H1 (cell line): ENCODE measurements around the gene CDKN3. TPM values are rescaled to one million over a fixed set of nuclear protein-coding genes. Genes with fewer than 3 reads are reported as not detected.

Experiments used
- FOSL1 ChIP-seq: IDR thresholded peaks from 2 replicates; pipeline ENCODE4 v1.6.1; 2011; ENCODE audit warnings: mild to moderate bottlenecking, low read depth, low read length, moderate library complexity; ENCODE audit not compliant: insufficient read depth
- POLR2A ChIP-seq, 2 experiments: IDR thresholded peaks; 1 replicate in 1 of 2; 2 replicates in 1 of 2; pipeline ENCODE4 v1.6.1; 2011; ENCODE audit warnings: low read depth in 2 of 2, low read length in 2 of 2, mild to moderate bottlenecking in 2 of 2; ENCODE audit errors: control extremely low read depth in 1 of 2
- polyA plus RNA-seq, 7 experiments: library from polyadenylated mRNA; depleted of rRNA in 3 of 7; stranded (reverse) in 5 of 7; unstranded in 2 of 7; fragments of >200 nt in 5 of 7; fragments of 200-250 nt in 2 of 7; gene quantifications; 1 replicate in 5 of 7; 2 replicates in 1 of 7; 4 replicates in 1 of 7; pipeline versions ENCODE4 v1.2.1 to v1.2.3, GENCODE V29; 2011 to 2013; ENCODE audit warnings: missing spikeins in 2 of 7, mixed read lengths in 2 of 7
- total RNA-seq: library from RNA; stranded (reverse); fragmentation: NEBNext Ultra II Directional; extraction: Animal tissue kit (Norgen Biotek cat#: 25700); gene quantifications from 2 replicates; pipeline ENCODE4 v1.2.1, GENCODE V29; 2021

Gene CDKN3
- total and polyA plus RNA-seq, 2 of the 8 experiments (the other 6 are each of a cell fraction or from before 2014, with no cell fraction given): 43.5 to 48.3 TPM

GRCh38 chr14:54443981-54444380 lies 47.2 kb downstream of the CDKN3 start (continued):
- no peak for TF ChIP-seq POLR2A (IDR thresholded peaks at IDR 0.05; ENCODE audit: control extremely low read depth in 1 of 2, low read depth in 2 of 2, low read length in 2 of 2)
- TF ChIP-seq FOSL1: no peak
